ENCODE measurements around the gene CNP. TPM values are rescaled to one million over a fixed set of nuclear protein-coding genes. Genes with fewer than 3 reads are reported as not detected.

Gene CNP
- total RNA-seq, 1 donor from 2014 or later, result 51.1 TPM

DNA sequence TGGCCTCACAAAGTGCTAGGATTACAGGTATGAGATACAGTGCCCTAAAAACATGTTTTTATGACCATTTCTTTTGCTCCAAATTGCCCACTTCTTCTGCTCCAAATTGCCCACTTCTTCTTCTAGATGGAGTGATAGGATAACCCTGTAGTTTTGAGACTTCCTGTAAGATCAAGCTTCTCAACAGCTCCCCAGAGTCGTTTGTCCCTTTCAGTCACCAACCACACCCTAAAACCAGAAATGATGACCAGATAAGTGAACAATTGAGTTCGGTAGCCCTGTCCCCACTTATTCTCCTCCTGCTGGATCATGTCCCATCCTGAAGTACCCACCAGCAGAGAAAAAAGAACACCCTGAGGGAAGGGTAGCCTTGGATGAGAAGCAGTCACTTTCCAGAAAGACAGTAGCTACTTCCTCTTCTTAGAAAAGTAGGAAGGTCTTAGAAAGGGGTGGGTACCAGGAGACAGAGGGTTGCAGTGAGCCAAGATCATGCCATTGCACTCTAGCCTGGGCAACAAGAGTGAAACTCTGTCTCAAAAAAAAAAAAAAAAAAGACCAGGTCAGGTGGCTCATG lies 33.7 kb upstream of the CNP start:
- TF ChIP-seq, protein P1, sequence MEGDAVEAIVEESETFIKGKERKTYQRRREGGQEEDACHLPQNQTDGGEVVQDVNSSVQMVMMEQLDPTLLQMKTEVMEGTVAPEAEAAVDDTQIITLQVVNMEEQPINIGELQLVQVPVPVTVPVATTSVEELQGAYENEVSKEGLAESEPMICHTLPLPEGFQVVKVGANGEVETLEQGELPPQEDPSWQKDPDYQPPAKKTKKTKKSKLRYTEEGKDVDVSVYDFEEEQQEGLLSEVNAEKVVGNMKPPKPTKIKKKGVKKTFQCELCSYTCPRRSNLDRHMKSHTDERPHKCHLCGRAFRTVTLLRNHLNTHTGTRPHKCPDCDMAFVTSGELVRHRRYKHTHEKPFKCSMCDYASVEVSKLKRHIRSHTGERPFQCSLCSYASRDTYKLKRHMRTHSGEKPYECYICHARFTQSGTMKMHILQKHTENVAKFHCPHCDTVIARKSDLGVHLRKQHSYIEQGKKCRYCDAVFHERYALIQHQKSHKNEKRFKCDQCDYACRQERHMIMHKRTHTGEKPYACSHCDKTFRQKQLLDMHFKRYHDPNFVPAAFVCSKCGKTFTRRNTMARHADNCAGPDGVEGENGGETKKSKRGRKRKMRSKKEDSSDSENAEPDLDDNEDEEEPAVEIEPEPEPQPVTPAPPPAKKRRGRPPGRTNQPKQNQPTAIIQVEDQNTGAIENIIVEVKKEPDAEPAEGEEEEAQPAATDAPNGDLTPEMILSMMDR (IDR thresholded peaks at IDR 0.05), result no peak
- Histone ChIP-seq H3K27me3 (no peaks in the 10 kb centered on the region), H3K4me3 (no peak overlapping the region), H3K9me3 (no peaks in the 10 kb centered on the region), H3K36me3 (no peaks in the 10 kb centered on the region), H3K27ac (no peak overlapping the region), H3K4me1 (peaks cover 9% of the 10 kb centered on the region)
- peak; percentile 42 for ATAC-seq
- no peak for DNase-seq
- intact Hi-C loops (cut with DNase I), result no loop called here

DNA sequence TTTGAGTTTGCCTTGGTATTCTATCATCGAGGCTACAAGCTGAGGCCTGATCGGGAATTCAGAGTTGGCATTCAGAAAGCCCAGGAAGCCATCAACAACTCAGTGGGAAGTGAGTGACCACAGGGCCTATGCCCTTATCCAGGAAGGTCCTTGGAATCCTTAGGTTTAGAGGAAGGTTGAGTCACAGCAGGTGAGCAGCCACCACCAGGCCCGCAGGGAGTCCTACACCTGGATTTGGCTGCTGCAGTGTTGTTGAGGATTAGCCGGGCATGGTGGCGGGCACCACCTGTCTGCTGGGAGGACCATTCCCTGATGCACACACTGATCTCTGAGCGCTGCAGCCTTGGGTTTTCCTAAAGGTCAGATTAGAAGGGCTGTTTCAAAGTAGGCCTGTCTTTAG lies 31.0 kb upstream of the CNP start:
- Histone ChIP-seq H3K27ac (no peak overlapping the region), H3K4me1 (no peaks in the 10 kb centered on the region), H3K4me3 (no peak overlapping the region), H3K36me3 (no peaks in the 10 kb centered on the region), H3K9me3 (no peaks in the 10 kb centered on the region), H3K27me3 (no peaks in the 10 kb centered on the region)
- intact Hi-C loops (cut with DNase I), result no loop called here
- ATAC-seq, result no peak
- DNase-seq, result no peak
- TF ChIP-seq, protein P1 (IDR thresholded peaks at IDR 0.05), result no peak

DNA sequence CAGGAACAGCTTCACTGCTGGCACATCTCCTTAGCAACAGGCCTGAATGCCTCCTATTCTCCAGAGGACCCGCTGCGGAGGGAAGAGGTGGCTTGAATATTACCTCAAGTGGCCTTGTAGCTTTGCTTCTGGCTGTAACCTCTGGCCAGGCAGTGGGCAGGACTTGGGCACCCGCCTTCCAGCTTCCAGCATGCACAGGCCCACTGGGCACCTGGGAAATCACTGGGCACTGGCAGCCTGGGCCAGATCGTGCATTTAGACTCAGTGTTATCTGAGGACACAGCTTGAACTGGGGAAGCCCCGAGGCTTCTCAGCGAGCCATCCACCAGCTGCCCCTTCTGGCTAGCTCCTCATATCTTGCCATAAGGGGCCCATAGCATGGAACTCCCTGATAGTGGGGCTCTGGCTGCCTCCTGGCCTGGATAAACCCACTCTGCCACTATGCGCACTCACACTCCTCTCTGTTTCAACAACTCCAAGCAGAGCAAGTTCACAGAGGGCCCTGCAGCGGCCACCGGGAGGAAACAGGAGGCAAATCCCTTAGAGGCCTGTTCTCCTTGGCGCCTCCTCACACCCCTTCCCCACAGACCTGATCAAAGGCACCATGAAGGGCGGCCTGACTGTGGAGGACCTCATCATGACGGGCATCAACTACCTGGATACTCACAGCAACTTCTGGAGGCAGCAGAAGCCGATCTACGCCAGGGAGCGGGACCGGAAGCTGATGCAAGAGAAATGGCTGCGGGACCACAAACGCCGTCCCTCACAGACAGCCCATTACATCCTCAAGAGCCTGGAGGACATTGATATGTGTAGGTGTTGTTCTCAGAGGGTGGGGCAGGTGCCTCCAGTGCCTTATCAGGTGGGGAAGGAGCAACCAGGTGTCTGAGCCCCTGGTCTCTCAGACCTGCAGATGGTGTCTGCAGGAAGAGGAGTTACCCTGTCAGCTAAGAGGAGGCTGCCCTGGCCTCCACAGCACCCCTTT lies 28.3 kb upstream of the CNP start:
- Histone ChIP-seq H3K27me3 (no peaks in the 10 kb centered on the region), H3K36me3 (no peaks in the 10 kb centered on the region), H3K27ac (no peak overlapping the region), H3K4me3 (no peak overlapping the region), H3K9me3 (no peaks in the 10 kb centered on the region), H3K4me1 (peaks cover under 1% of the 10 kb centered on the region)
- TF ChIP-seq, protein P1 (IDR thresholded peaks at IDR 0.05), result no peak
- DNase-seq (no peak), ATAC-seq (no peak)
- intact Hi-C loops (cut with DNase I), result no loop called here

DNA sequence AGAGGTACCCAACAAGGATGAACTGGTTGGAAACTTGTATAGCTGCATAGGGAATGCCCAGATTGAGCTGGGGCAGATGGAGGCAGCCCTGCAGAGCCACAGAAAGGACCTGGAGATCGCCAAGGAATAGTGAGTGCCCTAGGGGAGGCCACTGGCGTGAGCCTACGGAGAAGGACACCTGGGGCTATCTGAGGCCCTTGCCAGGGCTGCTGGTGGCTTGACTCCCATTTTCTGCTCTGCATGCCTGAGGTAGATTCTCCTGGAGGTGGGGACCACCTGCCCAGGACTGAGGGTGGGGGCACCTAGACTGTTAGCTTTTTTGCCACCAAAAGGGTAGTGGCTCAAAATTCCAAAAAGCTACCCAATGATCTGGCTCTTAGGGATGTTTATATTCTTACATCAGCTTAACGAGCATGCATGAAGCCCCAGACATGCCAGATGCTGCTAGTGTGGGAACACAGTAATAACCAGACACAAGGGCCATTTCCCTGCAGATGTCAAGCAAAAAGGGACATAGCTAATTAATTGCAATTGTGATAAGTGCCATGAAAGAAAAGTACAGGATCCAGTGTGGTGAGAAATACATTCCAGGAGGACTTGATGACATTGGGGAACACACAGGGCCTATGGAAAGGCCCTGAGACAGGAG lies 27.4 kb upstream of the CNP start:
- no peaks in the 10 kb centered on the region for H3K27me3 ChIP-seq
- no peak overlapping the region for H3K4me3 ChIP-seq
- DNase-seq (no peak), ATAC-seq (no peak)
- no peaks in the 10 kb centered on the region for H3K9me3 ChIP-seq
- H3K4me1 ChIP-seq, result peaks cover 6% of the 10 kb centered on the region
- TF ChIP-seq, protein P1 (IDR thresholded peaks at IDR 0.05), result no peak
- intact Hi-C loops (cut with DNase I), result no loop called here
- no peaks in the 10 kb centered on the region for H3K36me3 ChIP-seq
- H3K27ac ChIP-seq, result no peak overlapping the region

DNA sequence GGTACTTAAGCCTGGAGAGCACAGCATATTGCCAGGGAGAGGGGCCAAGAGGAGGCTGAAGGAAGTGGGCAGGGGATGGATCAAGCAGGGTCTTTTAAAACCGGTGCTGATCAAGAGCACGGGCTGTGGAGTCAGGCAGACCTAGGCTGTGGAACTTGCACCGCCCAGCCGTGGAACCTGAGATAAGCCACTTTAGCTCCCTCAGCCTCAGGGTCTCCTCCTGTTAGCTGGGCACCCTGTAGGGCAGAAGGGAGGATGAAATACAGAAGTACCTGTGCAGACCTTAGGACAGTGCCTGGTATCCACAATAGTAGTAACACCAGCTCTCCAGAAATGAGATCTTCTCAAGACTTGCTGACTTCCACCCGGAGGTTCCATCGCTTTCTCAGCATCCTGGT lies 26.9 kb upstream of the CNP start:
- Histone ChIP-seq H3K27me3 (no peaks in the 10 kb centered on the region), H3K4me3 (no peak overlapping the region), H3K27ac (no peak overlapping the region), H3K9me3 (no peaks in the 10 kb centered on the region), H3K4me1 (peaks cover 6% of the 10 kb centered on the region), H3K36me3 (no peaks in the 10 kb centered on the region)
- no peak for DNase-seq
- TF ChIP-seq, protein P1 (IDR thresholded peaks at IDR 0.05), result no peak
- no peak for ATAC-seq
- intact Hi-C loops (cut with DNase I), result no loop called here

All from upper lobe of right lung (tissue), 1 donor.